HL-60 (cell line): ENCODE measurements around the gene SHB.

ENCODE experiments used
- CTCF ChIP-seq: IDR thresholded peaks from one replicate; pipeline ENCODE4 v1.5.1; 2011; ENCODE audit warnings: low read length, control low read depth, inconsistent platforms; ENCODE audit not compliant: insufficient read depth
- POLR2AphosphoS5 ChIP-seq: IDR thresholded peaks from 2 replicates; pipeline ENCODE4 v1.6.1; 2012; ENCODE audit warnings: low read depth
- REST ChIP-seq: IDR thresholded peaks from 2 replicates; pipeline ENCODE4 v1.6.1; 2012; ENCODE audit warnings: low read depth; ENCODE audit not compliant: insufficient replicate concordance

GRCh38 chr9:38033941-38034340 is 35.1 kb downstream of the SHB start:
- TF ChIP-seq CTCF (no peak), REST (no peak), POLR2AphosphoS5 (no peak)
